ENCODE measurements around the gene UCP2.

Gene UCP2

DNA sequence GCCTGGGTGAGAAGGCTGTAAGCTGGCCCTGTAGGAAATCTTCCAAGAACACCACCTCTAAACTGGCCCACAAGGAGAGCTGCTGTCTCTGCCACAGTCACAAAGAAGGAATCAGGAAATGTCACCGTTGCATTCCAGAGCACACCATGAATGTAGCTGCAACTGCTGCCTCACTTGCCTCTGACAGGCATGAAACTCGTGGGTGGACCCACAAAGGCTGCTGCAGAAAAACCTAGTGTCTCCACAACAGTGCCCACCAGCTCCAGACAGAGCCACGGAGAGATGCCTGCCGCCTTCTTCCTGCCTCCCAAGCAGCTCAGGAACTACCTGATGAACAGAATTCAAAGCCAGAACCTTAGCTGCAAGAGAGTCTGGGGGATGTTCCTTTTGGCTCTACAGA, 21.3 kb downstream of the UCP2 start:
- Histone ChIP-seq H3K36me3 (no peaks in the 10 kb centered on the region), H3K9me3 (no peaks in the 10 kb centered on the region), H3K4me1 (no peaks in the 10 kb centered on the region), H3K27me3 (no peaks in the 10 kb centered on the region), H3K4me3 (ENCODE audit: low read depth, low read length) (no peak overlapping the region)
- TF ChIP-seq, protein P1, sequence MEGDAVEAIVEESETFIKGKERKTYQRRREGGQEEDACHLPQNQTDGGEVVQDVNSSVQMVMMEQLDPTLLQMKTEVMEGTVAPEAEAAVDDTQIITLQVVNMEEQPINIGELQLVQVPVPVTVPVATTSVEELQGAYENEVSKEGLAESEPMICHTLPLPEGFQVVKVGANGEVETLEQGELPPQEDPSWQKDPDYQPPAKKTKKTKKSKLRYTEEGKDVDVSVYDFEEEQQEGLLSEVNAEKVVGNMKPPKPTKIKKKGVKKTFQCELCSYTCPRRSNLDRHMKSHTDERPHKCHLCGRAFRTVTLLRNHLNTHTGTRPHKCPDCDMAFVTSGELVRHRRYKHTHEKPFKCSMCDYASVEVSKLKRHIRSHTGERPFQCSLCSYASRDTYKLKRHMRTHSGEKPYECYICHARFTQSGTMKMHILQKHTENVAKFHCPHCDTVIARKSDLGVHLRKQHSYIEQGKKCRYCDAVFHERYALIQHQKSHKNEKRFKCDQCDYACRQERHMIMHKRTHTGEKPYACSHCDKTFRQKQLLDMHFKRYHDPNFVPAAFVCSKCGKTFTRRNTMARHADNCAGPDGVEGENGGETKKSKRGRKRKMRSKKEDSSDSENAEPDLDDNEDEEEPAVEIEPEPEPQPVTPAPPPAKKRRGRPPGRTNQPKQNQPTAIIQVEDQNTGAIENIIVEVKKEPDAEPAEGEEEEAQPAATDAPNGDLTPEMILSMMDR (IDR thresholded peaks at IDR 0.05; ENCODE audit: low read depth, low read length): no peak
- DNase-seq: no peak

DNA sequence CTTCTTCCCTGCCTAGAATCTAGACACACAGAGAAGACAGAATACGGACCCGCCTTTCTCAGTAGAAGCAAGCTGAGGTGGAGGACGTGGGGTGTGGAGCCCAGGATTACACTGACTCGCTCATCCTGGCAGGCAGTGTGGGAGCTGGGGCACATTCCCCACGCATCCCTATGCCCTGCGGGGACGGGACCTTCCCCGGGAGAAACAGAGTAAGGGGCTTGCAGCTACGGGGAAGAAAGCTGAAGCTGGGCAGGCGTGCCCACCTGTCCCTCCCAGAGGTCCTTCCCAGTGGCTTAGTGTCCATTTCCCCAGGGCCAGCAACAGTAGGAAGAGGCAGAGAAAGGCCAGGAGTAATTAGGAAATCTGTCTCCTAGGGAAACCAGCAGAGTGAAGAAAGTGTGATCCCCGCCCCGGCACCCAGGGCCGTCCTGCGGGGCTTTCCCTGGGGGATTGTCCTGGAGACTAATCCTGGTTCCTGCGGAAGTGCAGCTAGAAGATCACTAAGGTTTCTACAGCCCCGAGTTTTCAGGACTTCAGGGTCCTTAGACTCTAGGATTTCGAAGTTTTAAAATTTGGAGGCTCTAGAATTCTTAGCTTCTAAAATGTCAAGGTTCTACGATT, 24.0 kb downstream of the UCP2 start:
- DNase-seq: no peak
- Histone ChIP-seq H3K4me3 (ENCODE audit: low read depth, low read length) (no peak overlapping the region), H3K36me3 (no peaks in the 10 kb centered on the region), H3K9me3 (no peaks in the 10 kb centered on the region), H3K27me3 (no peaks in the 10 kb centered on the region), H3K4me1 (no peaks in the 10 kb centered on the region)
- TF ChIP-seq, protein P1 (IDR thresholded peaks at IDR 0.05; ENCODE audit: low read depth, low read length): no peak

DNA sequence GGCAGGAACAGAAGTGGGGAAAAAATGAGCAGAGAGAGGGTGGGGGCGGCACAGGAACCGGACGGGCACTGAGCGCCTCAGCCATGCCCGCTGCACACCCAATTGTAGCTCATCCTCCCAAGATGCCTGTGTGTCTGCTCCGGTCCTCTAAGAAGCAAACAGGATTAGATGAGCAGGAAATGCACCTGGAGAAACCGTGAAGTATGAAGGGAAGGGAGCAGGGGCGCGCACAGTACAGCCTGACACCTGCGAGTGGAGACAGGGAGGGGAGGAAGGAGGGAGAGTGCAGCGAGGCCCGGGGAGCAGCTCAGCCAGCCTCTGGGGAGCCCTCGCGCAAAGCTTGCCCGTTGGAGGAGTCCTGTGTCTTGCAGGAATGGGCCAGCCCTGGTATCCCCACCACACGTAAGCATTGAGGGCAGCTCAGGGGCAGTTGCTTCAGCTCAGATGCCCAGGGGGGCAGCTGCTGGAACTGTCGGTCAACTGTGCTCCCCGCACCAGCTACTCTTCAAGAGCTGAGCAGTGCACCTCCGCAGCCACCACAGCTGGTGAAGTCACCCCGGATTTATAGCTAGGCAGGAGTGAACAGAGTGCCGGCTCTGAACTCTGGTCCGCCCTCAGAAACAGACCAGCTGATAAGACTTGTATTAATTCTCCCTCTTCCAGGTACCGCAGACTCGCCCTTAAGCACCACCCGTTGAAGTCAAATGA, 24.8 kb downstream of the UCP2 start:
- Histone ChIP-seq H3K4me3 (ENCODE audit: low read depth, low read length) (no peak overlapping the region), H3K27me3 (no peaks in the 10 kb centered on the region), H3K36me3 (no peaks in the 10 kb centered on the region), H3K4me1 (no peaks in the 10 kb centered on the region), H3K9me3 (no peaks in the 10 kb centered on the region)
- TF ChIP-seq, protein P1 (IDR thresholded peaks at IDR 0.05; ENCODE audit: low read depth, low read length): no peak
- DNase-seq: no peak

DNA sequence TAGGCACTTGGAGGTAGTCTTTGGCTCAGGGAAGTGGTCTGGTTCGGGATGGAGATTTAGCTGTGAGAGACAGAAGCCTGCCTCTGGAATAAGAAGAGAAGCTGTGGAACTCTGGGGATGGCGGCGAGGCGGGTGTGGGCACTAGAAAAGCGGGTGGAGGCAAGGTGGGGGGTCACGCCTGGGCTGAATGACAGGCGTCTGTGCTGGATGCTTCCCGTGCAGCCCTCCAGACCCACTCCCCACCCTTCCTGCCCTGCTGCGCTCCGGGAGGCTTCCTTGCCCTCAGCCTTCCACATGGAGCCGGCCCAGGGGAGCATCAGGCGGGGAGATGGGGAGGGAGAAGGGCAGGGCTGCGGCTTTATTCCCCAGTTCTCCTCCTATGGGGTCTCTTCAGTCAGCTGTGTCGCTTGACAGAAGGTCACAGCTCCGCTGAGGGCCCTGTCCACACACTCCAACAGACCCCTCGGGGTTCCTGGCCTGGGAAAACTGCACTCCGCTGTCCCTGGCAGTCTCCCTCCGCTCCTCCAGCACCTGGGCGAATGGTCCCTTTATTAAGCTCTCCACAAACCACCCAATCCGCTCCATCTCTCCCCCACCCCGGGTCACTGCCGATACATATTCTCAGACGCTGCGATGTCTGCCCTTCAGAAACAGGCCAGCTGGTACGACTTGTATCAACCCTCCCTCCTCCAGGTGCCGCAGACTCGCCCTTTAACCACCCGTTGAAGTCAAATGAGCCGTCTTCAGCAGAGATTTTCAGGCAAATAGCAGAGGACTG, 25.6 kb downstream of the UCP2 start:
- TF ChIP-seq, protein P1 (IDR thresholded peaks at IDR 0.05; ENCODE audit: low read depth, low read length): no peak
- Histone ChIP-seq H3K36me3 (no peaks in the 10 kb centered on the region), H3K4me3 (ENCODE audit: low read depth, low read length) (no peak overlapping the region), H3K9me3 (no peaks in the 10 kb centered on the region), H3K4me1 (no peaks in the 10 kb centered on the region), H3K27me3 (no peaks in the 10 kb centered on the region)
- DNase-seq: no peak

DNA sequence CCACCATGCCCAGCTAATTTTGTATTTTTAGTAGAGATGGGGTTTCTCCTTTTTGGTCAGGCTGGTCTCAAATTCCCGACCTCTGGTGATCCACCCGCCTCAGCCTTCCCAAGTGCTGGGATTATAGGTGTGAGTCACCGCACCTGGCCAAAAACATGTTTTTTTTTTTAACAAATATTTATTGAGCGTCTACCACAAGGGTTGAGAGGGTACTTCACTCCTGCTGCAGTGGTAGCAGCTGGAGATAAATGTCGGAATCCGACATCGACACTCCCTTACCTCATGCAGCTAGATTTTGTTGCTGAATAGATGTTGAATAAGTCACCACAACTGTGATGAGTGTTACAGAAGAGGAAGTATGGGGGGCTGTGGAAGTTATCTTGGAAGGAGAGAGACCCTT, 30.8 kb downstream of the UCP2 start:
- TF ChIP-seq, protein P1 (IDR thresholded peaks at IDR 0.05; ENCODE audit: low read depth, low read length): no peak
- H3K4me3 ChIP-seq (ENCODE audit: low read depth, low read length): no peak overlapping the region
- no peaks in the 10 kb centered on the region for H3K36me3 ChIP-seq
- H3K9me3 ChIP-seq: no peaks in the 10 kb centered on the region
- no peak for DNase-seq
- H3K27me3 ChIP-seq: no peaks in the 10 kb centered on the region
- H3K4me1 ChIP-seq: no peaks in the 10 kb centered on the region

Data from BE2C (cell line).